Ishikawa (cell line): ENCODE results near the gene G6PC2.

Source experiments
- EP300 ChIP-seq: IDR thresholded peaks from 2 replicates; pipeline ENCODE4 v1.6.1; 2012; ENCODE audit warnings: borderline replicate concordance
- FOXM1 ChIP-seq: IDR thresholded peaks from 2 replicates; pipeline ENCODE4 v1.6.1; 2012; ENCODE audit warnings: low read depth, borderline replicate concordance
- RAD21 ChIP-seq: IDR thresholded peaks from 2 replicates; pipeline ENCODE4 v1.6.1; 2012; ENCODE audit warnings: low read depth
- TAF1 ChIP-seq: IDR thresholded peaks from 2 replicates; pipeline ENCODE4 v1.6.1; 2012; ENCODE audit warnings: low read depth, mild to moderate bottlenecking
- YY1 ChIP-seq: IDR thresholded peaks from 2 replicates; pipeline ENCODE4 v1.6.1; 2012; ENCODE audit warnings: low read depth
- TF ChIP-seq, protein P1 (sequence below): IDR thresholded peaks from 2 replicates; pipeline ENCODE4 v1.6.1; 2012; ENCODE audit warnings: low read depth, mild to moderate bottlenecking

- TF ChIP-seq YY1, result no peak
- TF ChIP-seq TAF1, result no peak
- TF ChIP-seq, protein P1, sequence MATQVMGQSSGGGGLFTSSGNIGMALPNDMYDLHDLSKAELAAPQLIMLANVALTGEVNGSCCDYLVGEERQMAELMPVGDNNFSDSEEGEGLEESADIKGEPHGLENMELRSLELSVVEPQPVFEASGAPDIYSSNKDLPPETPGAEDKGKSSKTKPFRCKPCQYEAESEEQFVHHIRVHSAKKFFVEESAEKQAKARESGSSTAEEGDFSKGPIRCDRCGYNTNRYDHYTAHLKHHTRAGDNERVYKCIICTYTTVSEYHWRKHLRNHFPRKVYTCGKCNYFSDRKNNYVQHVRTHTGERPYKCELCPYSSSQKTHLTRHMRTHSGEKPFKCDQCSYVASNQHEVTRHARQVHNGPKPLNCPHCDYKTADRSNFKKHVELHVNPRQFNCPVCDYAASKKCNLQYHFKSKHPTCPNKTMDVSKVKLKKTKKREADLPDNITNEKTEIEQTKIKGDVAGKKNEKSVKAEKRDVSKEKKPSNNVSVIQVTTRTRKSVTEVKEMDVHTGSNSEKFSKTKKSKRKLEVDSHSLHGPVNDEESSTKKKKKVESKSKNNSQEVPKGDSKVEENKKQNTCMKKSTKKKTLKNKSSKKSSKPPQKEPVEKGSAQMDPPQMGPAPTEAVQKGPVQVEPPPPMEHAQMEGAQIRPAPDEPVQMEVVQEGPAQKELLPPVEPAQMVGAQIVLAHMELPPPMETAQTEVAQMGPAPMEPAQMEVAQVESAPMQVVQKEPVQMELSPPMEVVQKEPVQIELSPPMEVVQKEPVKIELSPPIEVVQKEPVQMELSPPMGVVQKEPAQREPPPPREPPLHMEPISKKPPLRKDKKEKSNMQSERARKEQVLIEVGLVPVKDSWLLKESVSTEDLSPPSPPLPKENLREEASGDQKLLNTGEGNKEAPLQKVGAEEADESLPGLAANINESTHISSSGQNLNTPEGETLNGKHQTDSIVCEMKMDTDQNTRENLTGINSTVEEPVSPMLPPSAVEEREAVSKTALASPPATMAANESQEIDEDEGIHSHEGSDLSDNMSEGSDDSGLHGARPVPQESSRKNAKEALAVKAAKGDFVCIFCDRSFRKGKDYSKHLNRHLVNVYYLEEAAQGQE, result no peak
- TF ChIP-seq RAD21, result no peak
- no peak for TF ChIP-seq EP300
- no peak for TF ChIP-seq FOXM1
Observed at GRCh38 chr2:168916331-168916675, 15.2 kb downstream of the G6PC2 start.
